Measurements from ENCODE around the gene IMP3. TPM values are rescaled to one million over a fixed set of nuclear protein-coding genes. Genes with fewer than 3 reads are reported as not detected.

Gene IMP3
- total RNA-seq, 1 donor from 2014 or later = 215 TPM

GRCh38 chr15:75644376-75644775, 4.4 kb upstream of the IMP3 start:
- DNase-seq (ENCODE audit: low read depth) (no peak), FAIRE-seq (no peak)
- no peak for TF ChIP-seq CTCF (IDR thresholded peaks at IDR 0.05; ENCODE audit: insufficient read depth, low read length, severe bottlenecking)
- Histone ChIP-seq H3K27me3 (ENCODE audit: control insufficient read depth, insufficient read depth, low read length) (no peaks in the 10 kb centered on the region), H3K4me3 (ENCODE audit: low read depth, low read length) (no peak overlapping the region), H3K36me3 (ENCODE audit: control insufficient read depth, insufficient read depth, low read length) (peaks cover 4% of the 10 kb centered on the region)

- no peak for DNase-seq (ENCODE audit: low read depth)
- no peak for TF ChIP-seq CTCF (IDR thresholded peaks at IDR 0.05; ENCODE audit: insufficient read depth, low read length, severe bottlenecking)
- no peaks in the 10 kb centered on the region for H3K36me3 ChIP-seq (ENCODE audit: control insufficient read depth, insufficient read depth, low read length)
- no peak overlapping the region for H3K4me3 ChIP-seq (ENCODE audit: low read depth, low read length)
- FAIRE-seq = no peak
- H3K27me3 ChIP-seq (ENCODE audit: control insufficient read depth, insufficient read depth, low read length) = no peaks in the 10 kb centered on the region
Measured at GRCh38 chr15:75641603-75642002, 1.6 kb upstream of the IMP3 start.

GRCh38 chr15:75641179-75641503, 1.1 kb upstream of the IMP3 start:
- TF ChIP-seq CTCF (IDR thresholded peaks at IDR 0.05; ENCODE audit: insufficient read depth, low read length, severe bottlenecking) = no peak
- H3K36me3 ChIP-seq (ENCODE audit: control insufficient read depth, insufficient read depth, low read length) = no peaks in the 10 kb centered on the region
- no peak for FAIRE-seq
- no peaks in the 10 kb centered on the region for H3K27me3 ChIP-seq (ENCODE audit: control insufficient read depth, insufficient read depth, low read length)
- DNase-seq (ENCODE audit: low read depth) = no peak
- no peak overlapping the region for H3K4me3 ChIP-seq (ENCODE audit: low read depth, low read length)

- Histone ChIP-seq H3K27me3 (ENCODE audit: control insufficient read depth, insufficient read depth, low read length) (no peaks in the 10 kb centered on the region), H3K36me3 (ENCODE audit: control insufficient read depth, insufficient read depth, low read length) (no peaks in the 10 kb centered on the region), H3K4me3 (ENCODE audit: low read depth, low read length) (peak overlapping the region; percentile 52)
- DNase-seq (ENCODE audit: low read depth) (peak; percentile 63), FAIRE-seq (no peak)
- peak; percentile 24 for TF ChIP-seq CTCF (IDR thresholded peaks at IDR 0.05; ENCODE audit: insufficient read depth, low read length, severe bottlenecking)
Measured at GRCh38 chr15:75640483-75641178, 607 bp upstream of the IMP3 start.

- no peaks in the 10 kb centered on the region for H3K27me3 ChIP-seq (ENCODE audit: control insufficient read depth, insufficient read depth, low read length)
- TF ChIP-seq CTCF (IDR thresholded peaks at IDR 0.05; ENCODE audit: insufficient read depth, low read length, severe bottlenecking) = no peak
- no peak for FAIRE-seq
- DNase-seq (ENCODE audit: low read depth) = peak; percentile 31
- no peaks in the 10 kb centered on the region for H3K36me3 ChIP-seq (ENCODE audit: control insufficient read depth, insufficient read depth, low read length)
- H3K4me3 ChIP-seq (ENCODE audit: low read depth, low read length) = peak overlapping the region; percentile 52
Measured at GRCh38 chr15:75639191-75639708, 774 bp downstream of the IMP3 start.
